Subcutaneous adipose tissue (tissue), 4 donors: ENCODE results near the gene ANKRD12. TPM values are rescaled to one million over a fixed set of nuclear protein-coding genes. Genes with fewer than 3 reads are reported as not detected.

Experiments
- total RNA-seq, 4 donors: library from RNA; depleted of rRNA; stranded (reverse); fragments of >200 nt; gene quantifications; one replicate each; pipeline ENCODE4 v1.1.0, GENCODE V29; 2016
- TF ChIP-seq, protein P1 (sequence below): fragments of 450-650 bp; IDR thresholded peaks from one replicate; pipeline ENCODE4 v1.5.1; 2016; ENCODE audit warnings: low read depth, mild to moderate bottlenecking, control low read depth, antibody characterized with exemption, moderate library complexity

The ANKRD12 gene
- total RNA-seq, 4 donors from 2014 or later, result 38.6 to 99.5 (median 65.4) TPM

DNA sequence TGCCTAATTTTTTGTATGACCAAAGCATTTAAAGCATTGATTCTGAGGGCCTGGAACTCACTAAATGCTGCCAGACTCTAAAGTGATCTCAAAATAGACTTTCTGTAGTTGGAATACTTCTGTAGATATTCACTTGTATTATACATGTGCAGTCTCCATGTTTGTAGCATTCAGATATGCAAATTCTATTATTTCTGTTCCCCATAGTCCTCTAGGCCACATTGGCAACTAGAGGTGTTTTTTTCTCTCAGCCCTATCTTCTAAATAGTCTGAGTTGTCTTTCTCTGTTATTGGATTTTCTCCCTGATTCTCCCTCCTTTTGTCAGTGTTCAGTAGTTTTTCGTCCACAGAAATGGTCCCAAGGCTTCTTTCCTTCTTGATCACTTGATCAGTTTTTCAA lies 38.5 kb downstream of the ANKRD12 start:
- TF ChIP-seq, protein P1, sequence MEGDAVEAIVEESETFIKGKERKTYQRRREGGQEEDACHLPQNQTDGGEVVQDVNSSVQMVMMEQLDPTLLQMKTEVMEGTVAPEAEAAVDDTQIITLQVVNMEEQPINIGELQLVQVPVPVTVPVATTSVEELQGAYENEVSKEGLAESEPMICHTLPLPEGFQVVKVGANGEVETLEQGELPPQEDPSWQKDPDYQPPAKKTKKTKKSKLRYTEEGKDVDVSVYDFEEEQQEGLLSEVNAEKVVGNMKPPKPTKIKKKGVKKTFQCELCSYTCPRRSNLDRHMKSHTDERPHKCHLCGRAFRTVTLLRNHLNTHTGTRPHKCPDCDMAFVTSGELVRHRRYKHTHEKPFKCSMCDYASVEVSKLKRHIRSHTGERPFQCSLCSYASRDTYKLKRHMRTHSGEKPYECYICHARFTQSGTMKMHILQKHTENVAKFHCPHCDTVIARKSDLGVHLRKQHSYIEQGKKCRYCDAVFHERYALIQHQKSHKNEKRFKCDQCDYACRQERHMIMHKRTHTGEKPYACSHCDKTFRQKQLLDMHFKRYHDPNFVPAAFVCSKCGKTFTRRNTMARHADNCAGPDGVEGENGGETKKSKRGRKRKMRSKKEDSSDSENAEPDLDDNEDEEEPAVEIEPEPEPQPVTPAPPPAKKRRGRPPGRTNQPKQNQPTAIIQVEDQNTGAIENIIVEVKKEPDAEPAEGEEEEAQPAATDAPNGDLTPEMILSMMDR, result no peak

DNA sequence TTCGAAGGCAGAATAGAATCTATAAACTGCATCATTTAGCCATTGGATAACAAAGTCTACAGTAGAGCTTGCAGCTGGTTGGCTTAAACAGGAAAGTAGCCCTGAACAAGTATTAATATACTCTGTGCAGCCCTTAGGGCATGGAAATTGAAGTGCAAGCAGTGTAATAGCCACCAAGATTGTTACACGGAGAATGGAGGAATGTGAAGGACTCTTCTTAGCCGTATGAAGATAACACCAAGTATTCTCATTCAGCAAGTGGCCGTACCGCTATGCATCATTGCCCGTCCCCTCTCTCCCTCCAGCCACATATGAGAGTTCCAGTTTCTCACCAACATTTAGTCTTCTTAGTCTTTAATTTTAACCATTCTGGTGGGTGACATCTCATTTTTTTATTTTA lies 40.5 kb downstream of the ANKRD12 start:
- TF ChIP-seq, protein P1, result no peak

DNA sequence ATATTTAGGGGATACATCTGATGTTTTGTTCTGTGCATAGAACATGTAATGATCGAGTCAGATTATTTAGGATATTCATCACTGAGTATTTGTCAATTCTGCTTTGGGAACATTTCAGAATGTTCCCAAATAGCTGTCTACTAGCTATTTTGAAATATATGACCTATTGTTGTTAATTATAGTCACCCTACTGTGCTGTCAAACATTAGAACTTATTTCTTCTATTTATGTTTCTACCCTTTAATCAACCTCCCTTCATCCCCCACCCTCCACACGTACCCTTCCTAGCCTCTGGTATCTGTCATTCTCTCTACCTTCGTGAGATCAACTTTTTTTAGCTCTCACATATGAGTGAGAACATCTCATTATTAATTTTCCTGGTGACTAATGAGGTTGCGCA lies 40.9 kb downstream of the ANKRD12 start:
- TF ChIP-seq, protein P1, result no peak

DNA sequence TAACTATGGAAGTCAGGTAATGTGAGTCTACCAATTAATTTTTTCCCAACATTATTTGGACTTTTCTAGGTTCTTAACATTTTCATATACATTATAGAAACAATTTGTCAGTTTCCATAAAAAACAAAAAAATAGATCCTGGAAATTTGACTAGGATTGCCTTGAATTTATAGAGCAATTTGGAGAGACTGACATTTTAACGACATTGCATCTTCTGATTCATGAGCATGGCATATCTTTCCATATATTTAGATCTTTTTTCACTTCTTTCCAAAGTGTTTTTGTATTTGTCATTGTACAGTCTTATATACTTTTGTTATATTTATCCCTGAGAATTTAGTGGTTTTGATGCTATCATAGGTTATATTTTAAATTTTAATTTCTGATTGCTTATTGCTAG lies 42.0 kb downstream of the ANKRD12 start:
- TF ChIP-seq, protein P1, result no peak

DNA sequence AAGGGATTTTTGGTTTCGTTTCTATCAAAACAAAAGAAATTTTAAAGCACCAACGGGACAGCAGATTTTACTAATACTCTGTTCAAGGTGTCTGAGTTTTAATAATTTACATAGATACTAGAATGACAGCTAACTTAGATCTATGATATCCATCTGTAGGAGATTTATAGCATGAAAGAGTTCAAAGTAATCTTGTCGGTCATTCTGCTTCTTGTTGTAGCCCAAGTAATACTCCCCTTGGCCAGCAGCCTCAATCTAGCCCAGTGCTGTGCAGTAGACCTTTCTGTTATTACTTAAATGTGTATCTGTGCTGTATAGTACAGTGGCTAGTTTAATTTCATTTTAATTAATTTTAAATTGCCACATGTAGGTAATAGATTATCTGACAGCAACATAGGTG lies 44.7 kb downstream of the ANKRD12 start:
- TF ChIP-seq, protein P1, result no peak

DNA sequence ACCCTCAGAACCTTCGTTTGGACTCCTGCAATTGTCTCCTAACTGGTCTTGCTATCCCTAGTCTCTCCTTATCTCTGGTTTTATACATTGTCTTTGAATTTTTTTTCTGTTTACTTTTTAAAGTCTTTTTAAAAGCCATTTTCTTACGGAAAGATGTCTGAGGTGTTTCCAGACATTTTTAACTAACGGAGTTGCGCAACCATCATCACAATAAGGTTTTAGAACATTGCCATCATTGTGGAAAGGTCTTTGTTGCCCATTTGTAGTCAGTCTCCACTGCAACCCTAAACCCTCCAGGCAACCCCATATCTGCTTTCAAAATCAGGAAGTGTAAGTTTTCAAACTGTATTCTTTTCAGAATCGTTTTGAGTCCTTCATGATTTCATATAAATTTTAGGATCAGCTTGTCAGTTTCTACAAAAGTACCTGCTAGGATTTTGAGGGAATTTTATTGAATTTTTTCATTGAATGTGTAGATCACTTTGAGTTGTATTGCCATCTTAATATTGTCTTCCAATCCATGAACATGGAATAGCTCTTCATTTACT lies 46.3 kb downstream of the ANKRD12 start:
- TF ChIP-seq, protein P1, result no peak

DNA sequence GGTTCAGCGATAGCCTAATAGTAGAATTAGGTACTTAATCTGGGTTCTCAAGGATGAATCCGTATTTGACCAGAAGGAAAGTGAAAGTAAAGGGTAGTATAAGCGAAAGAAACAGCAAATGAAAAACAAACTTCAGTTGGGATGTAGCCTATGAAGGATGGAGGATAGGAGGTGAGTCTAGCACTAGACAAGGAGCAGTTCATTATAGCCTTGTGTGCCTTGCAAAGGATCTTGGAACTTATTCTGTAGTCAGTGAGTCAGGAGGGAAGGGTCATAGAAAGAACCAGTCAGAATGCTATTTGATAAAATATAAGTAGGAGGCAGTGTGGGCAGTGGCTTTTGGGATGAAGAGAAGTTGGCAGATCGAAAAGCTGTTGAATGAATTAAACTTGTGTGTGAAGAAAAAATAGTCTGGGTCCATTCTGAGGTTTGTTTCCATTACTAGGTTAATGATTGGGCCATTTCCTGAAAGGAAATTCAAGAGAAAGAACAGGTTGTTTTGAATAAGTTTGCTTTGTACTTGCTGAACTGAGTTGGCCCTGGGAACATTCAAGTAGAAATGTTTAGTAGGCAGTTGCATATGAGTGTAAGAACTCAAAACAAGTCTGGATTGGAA lies 48.5 kb downstream of the ANKRD12 start:
- TF ChIP-seq, protein P1, result no peak
